HepG2 (cell line): Measurements from ENCODE around the gene TIA1. TPM values are rescaled to one million over a fixed set of nuclear protein-coding genes. Genes with fewer than 3 reads are reported as not detected.

Source experiments
- ARNT ChIP-seq: fragments of 450-650 bp; IDR thresholded peaks from 2 replicates; pipeline ENCODE4 v1.6.1; 2017
- DNMT1 ChIP-seq: sonication (generic); formaldehyde crosslinking; IDR thresholded peaks from 2 replicates; pipeline ENCODE4 v1.5.1; 2020; ENCODE audit warnings: mild to moderate bottlenecking, missing genetic modification reagents
- HNF4G ChIP-seq, 2 experiments: sonication (generic) in 1 of 2; formaldehyde crosslinking in 1 of 2; IDR thresholded peaks; 2 replicates each; pipeline versions ENCODE4 v1.4.0 to v1.6.1; 2011 to 2020; ENCODE audit warnings: borderline replicate concordance in 2 of 2, low read depth in 2 of 2, mild to moderate bottlenecking in 2 of 2, low read length in 1 of 2, missing genetic modification reagents in 1 of 2, moderate library complexity in 1 of 2
- KLF11 ChIP-seq: IDR thresholded peaks from 2 replicates; pipeline ENCODE4 v1.6.1; 2016; ENCODE audit warnings: missing compliant biosample characterization
- MATR3 ChIP-seq: sonication (generic); formaldehyde crosslinking; IDR thresholded peaks from 2 replicates; pipeline ENCODE4 v1.4.0; 2020; ENCODE audit warnings: missing genetic modification reagents
- MIER3 ChIP-seq: IDR thresholded peaks from 2 replicates; pipeline ENCODE4 v1.6.1; 2016; ENCODE audit warnings: missing compliant biosample characterization, borderline replicate concordance
- NCOR1 ChIP-seq: fragments of 200-600 bp; sonication (generic); IDR thresholded peaks from 2 replicates; pipeline ENCODE4 v1.7.0; 2017; ENCODE audit warnings: antibody characterized with exemption, low read length, borderline replicate concordance
- ZMYM3 ChIP-seq: sonication (generic); formaldehyde crosslinking; IDR thresholded peaks from 2 replicates; pipeline ENCODE4 v1.5.1; 2020; ENCODE audit warnings: mild to moderate bottlenecking, missing genetic modification reagents
- ZNF138 ChIP-seq: sonication (generic); formaldehyde crosslinking; IDR thresholded peaks from 2 replicates; pipeline ENCODE4 v1.5.0; 2020; ENCODE audit warnings: mild to moderate bottlenecking, low read depth, missing genetic modification reagents
- ZNF24 ChIP-seq: fragments of 450-650 bp; IDR thresholded peaks from 2 replicates; pipeline ENCODE4 v1.6.1; 2017; ENCODE audit warnings: antibody characterized with exemption, mild to moderate bottlenecking
- ZNF724P ChIP-seq: sonication (generic); formaldehyde crosslinking; IDR thresholded peaks from 2 replicates; pipeline ENCODE4 v1.8.0; 2022; ENCODE audit warnings: missing genetic modification reagents, borderline replicate concordance
- ZNF792 ChIP-seq: IDR thresholded peaks from 2 replicates; pipeline ENCODE4 v1.6.1; 2016
- polyA plus RNA-seq, 8 experiments: library from polyadenylated mRNA; depleted of rRNA in 3 of 8; stranded (reverse) in 7 of 8; unstranded in 1 of 8; fragments of >200 nt; fragmentation: Illumina TruSeq in 4 of 8; extraction: Trizol in 4 of 8; gene quantifications; 2 replicates each; pipeline versions ENCODE4 v1.2.1 to v1.2.3, GENCODE V29; 2011 to 2016; ENCODE audit warnings: low read depth in 4 of 8, missing spikeins in 1 of 8, mixed read lengths in 1 of 8; ENCODE audit not compliant: insufficient read depth in 1 of 8
- total RNA-seq, 5 experiments: library from RNA; depleted of rRNA; stranded (reverse); fragments of >200 nt; fragmentation: Illumina TruSeq; extraction: Trizol; gene quantifications; 2 replicates each; pipeline ENCODE4 v1.2.3, GENCODE V29; 2016; ENCODE audit warnings: low read depth in 1 of 5
- TF ChIP-seq, protein P1 (sequence below): sonication (generic); formaldehyde crosslinking; IDR thresholded peaks from 2 replicates; pipeline ENCODE4 v1.5.0; 2020; ENCODE audit warnings: mild to moderate bottlenecking, missing genetic modification reagents, borderline replicate concordance
- TF ChIP-seq, protein P2 (sequence below): sonication (generic); formaldehyde crosslinking; IDR thresholded peaks from 2 replicates; pipeline ENCODE4 v1.4.0; 2020; ENCODE audit warnings: missing genetic modification reagents
- TF ChIP-seq, protein P3 (sequence below): sonication (generic); formaldehyde crosslinking; IDR thresholded peaks from 2 replicates; pipeline ENCODE4 v1.5.1; 2020; ENCODE audit warnings: missing genetic modification reagents, mild to moderate bottlenecking, borderline replicate concordance
- TF ChIP-seq, protein P4 (sequence below): sonication (generic); formaldehyde crosslinking; IDR thresholded peaks from 2 replicates; pipeline ENCODE4 v1.8.1; 2023; ENCODE audit warnings: missing genetic modification reagents, inconsistent platforms, borderline replicate concordance
- TF ChIP-seq, protein P5 (sequence below): IDR thresholded peaks from 2 replicates; pipeline ENCODE4 v1.6.1; 2016; ENCODE audit warnings: missing genetic modification reagents, missing compliant biosample characterization
- TF ChIP-seq, protein P6 (sequence below): sonication (generic); formaldehyde crosslinking; IDR thresholded peaks from 2 replicates; pipeline ENCODE4 v1.4.0; 2020; ENCODE audit warnings: mild to moderate bottlenecking, missing genetic modification reagents

TIA1 gene
- total and polyA plus RNA-seq, 2 of the 13 experiments (the other 11 are each of a cell fraction or from before 2014, with no cell fraction given), result 209 to 319 TPM

DNA sequence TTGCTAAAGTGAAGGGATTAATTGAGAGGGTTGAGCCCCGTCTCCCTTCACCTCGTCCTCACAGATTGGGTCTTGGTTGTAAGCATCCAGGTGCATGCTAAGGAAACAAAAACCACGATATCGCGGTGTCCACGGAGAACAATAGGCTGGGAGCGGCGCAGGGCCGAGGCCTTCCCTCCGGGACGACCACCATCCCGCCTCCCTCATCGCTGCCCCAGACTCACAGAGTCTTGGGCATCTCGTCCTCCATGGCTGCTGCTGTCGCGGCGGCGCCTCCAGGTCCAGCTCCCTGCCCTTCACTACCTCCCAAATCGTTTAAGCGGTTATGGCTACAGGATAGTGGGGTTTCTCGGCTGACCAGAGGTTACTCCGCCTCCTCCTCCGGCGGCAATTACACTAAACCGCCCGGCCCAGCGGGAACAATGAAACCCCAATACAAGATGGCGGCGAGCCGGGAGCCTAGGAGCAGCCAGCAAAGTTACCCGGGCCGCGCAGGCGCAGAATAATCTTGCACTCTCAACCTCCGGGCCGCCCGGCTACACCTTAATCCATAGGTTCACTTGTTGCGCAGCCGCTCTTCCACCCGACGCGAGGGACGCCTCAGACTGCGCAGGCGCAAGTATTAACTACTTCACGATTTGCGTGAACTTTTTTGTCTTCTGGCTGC, at the start of gene TIA1 (continued):
- TF ChIP-seq, protein P1, sequence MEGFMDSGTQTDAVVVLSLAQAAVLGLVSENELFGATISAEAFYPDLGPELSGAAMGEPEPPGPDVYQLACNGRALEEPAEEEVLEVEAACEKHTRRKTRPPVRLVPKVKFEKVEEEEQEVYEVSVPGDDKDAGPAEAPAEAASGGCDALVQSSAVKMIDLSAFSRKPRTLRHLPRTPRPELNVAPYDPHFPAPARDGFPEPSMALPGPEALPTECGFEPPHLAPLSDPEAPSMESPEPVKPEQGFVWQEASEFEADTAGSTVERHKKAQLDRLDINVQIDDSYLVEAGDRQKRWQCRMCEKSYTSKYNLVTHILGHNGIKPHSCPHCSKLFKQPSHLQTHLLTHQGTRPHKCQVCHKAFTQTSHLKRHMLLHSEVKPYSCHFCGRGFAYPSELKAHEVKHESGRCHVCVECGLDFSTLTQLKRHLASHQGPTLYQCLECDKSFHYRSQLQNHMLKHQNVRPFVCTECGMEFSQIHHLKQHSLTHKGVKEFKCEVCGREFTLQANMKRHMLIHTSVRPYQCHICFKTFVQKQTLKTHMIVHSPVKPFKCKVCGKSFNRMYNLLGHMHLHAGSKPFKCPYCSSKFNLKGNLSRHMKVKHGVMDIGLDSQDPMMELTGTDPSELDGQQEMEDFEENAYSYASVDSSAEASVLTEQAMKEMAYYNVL, result peak; percentile 66
- TF ChIP-seq KLF11 (CRISPR knock-in tag) (0 out of 2 replicates have a peak, but pooled peaks have one; percentile 1), ZNF138 (peak; percentile 92), HNF4G (IDR thresholded peaks at IDR 0.05; ENCODE audit: borderline replicate concordance, low read depth, low read length) (no peak; the same call in 1 of the 2 replicates), HNF4G (CRISPR knock-in tag; IDR thresholded peaks at IDR 0.05; ENCODE audit: borderline replicate concordance, low read depth) (peak; percentile 88), DNMT1 (CRISPR knock-in tag) (peak; percentile 91; the same call in 1 of the 2 replicates), MIER3 (CRISPR knock-in tag) (peak; percentile 61), ZNF24 (no peak), ARNT (no peak), ZNF724P (no peak), NCOR1 (no peak), ZNF792 (CRISPR knock-in tag) (peak; percentile 41; the same call in 1 of the 2 replicates), MATR3 (no peak), ZMYM3 (CRISPR knock-in tag) (no peak; the same call in 1 of the 2 replicates)
- TF ChIP-seq, protein P2, sequence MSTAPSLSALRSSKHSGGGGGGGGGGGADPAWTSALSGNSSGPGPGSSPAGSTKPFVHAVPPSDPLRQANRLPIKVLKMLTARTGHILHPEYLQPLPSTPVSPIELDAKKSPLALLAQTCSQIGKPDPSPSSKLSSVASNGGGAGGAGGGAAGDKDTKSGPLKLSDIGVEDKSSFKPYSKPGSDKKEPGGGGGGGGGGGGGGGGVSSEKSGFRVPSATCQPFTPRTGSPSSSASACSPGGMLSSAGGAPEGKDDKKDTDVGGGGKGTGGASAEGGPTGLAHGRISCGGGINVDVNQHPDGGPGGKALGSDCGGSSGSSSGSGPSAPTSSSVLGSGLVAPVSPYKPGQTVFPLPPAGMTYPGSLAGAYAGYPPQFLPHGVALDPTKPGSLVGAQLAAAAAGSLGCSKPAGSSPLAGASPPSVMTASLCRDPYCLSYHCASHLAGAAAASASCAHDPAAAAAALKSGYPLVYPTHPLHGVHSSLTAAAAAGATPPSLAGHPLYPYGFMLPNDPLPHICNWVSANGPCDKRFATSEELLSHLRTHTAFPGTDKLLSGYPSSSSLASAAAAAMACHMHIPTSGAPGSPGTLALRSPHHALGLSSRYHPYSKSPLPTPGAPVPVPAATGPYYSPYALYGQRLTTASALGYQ (CRISPR knock-in tag), result no peak
- TF ChIP-seq, protein P3, sequence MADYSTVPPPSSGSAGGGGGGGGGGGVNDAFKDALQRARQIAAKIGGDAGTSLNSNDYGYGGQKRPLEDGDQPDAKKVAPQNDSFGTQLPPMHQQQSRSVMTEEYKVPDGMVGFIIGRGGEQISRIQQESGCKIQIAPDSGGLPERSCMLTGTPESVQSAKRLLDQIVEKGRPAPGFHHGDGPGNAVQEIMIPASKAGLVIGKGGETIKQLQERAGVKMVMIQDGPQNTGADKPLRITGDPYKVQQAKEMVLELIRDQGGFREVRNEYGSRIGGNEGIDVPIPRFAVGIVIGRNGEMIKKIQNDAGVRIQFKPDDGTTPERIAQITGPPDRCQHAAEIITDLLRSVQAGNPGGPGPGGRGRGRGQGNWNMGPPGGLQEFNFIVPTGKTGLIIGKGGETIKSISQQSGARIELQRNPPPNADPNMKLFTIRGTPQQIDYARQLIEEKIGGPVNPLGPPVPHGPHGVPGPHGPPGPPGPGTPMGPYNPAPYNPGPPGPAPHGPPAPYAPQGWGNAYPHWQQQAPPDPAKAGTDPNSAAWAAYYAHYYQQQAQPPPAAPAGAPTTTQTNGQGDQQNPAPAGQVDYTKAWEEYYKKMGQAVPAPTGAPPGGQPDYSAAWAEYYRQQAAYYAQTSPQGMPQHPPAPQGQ (CRISPR knock-in tag), result no peak
- TF ChIP-seq, protein P4, sequence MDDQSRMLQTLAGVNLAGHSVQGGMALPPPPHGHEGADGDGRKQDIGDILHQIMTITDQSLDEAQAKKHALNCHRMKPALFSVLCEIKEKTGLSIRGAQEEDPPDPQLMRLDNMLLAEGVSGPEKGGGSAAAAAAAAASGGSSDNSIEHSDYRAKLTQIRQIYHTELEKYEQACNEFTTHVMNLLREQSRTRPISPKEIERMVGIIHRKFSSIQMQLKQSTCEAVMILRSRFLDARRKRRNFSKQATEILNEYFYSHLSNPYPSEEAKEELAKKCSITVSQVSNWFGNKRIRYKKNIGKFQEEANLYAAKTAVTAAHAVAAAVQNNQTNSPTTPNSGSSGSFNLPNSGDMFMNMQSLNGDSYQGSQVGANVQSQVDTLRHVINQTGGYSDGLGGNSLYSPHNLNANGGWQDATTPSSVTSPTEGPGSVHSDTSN, result no peak; the same call in 1 of the 2 replicates
- TF ChIP-seq, protein P5, sequence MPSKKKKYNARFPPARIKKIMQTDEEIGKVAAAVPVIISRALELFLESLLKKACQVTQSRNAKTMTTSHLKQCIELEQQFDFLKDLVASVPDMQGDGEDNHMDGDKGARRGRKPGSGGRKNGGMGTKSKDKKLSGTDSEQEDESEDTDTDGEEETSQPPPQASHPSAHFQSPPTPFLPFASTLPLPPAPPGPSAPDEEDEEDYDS (CRISPR knock-in tag), result peak; percentile 82
- TF ChIP-seq, protein P6, sequence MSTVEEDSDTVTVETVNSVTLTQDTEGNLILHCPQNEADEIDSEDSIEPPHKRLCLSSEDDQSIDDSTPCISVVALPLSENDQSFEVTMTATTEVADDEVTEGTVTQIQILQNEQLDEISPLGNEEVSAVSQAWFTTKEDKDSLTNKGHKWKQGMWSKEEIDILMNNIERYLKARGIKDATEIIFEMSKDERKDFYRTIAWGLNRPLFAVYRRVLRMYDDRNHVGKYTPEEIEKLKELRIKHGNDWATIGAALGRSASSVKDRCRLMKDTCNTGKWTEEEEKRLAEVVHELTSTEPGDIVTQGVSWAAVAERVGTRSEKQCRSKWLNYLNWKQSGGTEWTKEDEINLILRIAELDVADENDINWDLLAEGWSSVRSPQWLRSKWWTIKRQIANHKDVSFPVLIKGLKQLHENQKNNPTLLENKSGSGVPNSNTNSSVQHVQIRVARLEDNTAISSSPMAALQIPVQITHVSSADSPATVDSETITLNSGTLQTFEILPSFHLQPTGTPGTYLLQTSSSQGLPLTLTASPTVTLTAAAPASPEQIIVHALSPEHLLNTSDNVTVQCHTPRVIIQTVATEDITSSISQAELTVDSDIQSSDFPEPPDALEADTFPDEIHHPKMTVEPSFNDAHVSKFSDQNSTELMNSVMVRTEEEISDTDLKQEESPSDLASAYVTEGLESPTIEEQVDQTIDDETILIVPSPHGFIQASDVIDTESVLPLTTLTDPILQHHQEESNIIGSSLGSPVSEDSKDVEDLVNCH (CRISPR knock-in tag), result no peak
